GM19238 (cell line): Measurements from ENCODE around the gene GPR143.

Source experiments
- DNase-seq: peaks from one replicate; pipeline ENCODE4 v3.0.0; 2011; ENCODE audit warnings: low spot score; ENCODE audit not compliant: insufficient read length

The GPR143 gene

DNA sequence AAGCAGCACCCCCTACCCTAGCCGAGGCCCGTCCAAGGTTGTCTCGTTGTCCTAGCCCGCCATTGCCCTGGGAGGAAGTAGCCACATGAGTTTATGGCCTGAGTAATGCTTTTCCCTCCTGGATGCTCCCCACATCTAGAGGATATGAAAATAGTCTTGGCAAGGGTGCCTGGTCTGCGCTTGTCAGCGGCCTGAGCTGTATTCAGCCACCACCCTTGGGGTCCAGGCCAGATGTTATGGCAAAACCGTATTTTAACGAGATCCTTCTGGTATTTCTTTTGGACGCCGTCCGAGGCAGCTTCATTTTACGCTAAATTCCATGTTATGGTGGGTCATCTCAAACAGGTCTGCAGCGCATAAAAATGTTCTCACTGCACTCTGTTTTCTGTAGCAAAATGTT, 89.3 kb downstream of the GPR143 start:
- no peak for DNase-seq
